HepG2 (cell line): Measurements from ENCODE around the gene CDK11B. TPM values are rescaled to one million over a fixed set of nuclear protein-coding genes. Genes with fewer than 3 reads are reported as not detected.

Source experiments
- ATAC-seq: fragments of 200-7000 bp; cut with Tn5 transposase; 3 replicates; pipeline ENCODE4 v1.9.1; 2020; ENCODE audit warnings: mild to moderate bottlenecking, moderate library complexity
- BruUV-seq: library from RNA; stranded (reverse); fragments of 400-500 nt; replicated peaks from 2 replicates; lab custom pipeline; 2021; lab: Mats Ljungman, UMichigan
- CTCF ChIA-PET: fragments of 300-600 bp; formaldehyde crosslinking; extraction: SDS; loops from one replicate; lab custom pipeline; 2021; ENCODE audit warnings: low total read pairs, inconsistent platforms, low intra/inter-chr PET ratio; lab: Yijun Ruan, JAX
- POLR2A ChIA-PET: fragments of 350-600 bp; sonication (Branson Sonifier 250); formaldehyde crosslinking; loops from one replicate; lab custom pipeline; 2020; ENCODE audit warnings: antibody characterized with exemption, inconsistent platforms; lab: Yijun Ruan, JAX
- DNase-seq: peaks from one replicate; pipeline ENCODE4 v3.0.0-alpha.2; 2015; ENCODE audit warnings: low spot score
- FAIRE-seq: peaks from 3 replicates; lab custom pipeline; 2011; peaks lifted over from hg19 to GRCh38; lab: Jason Lieb, UNC
- H2AFZ ChIP-seq: one replicate; pipeline ENCODE4 v1.6.1; 2011; ENCODE audit warnings: low read length, inconsistent platforms
- H3K27ac ChIP-seq: fragments of 300-600 bp; 3 replicates; pipeline ENCODE4 v1.8.0; 2011; ENCODE audit warnings: mixed run types, mild to moderate bottlenecking, mixed read lengths, low read length, inconsistent platforms; ENCODE audit not compliant: insufficient read depth; ENCODE audit errors: extremely low read length
- H3K27me3 ChIP-seq, 2 experiments: fragments of 200-600 bp in 1 of 2; 2 replicates in 1 of 2; 3 replicates in 1 of 2; pipeline versions ENCODE4 v1.6.0 to v1.8.0; 2011; ENCODE audit warnings: low read length in 2 of 2, mild to moderate bottlenecking in 2 of 2, moderate library complexity in 2 of 2, inconsistent platforms in 1 of 2; ENCODE audit not compliant: insufficient read depth in 2 of 2, control insufficient read depth in 1 of 2
- H3K36me3 ChIP-seq, 2 experiments: fragments of 200-600 bp in 1 of 2; replicated peaks in 1 of 2; 2 replicates in 1 of 2; 3 replicates in 1 of 2; pipeline versions ENCODE4 v1.5.1 to v1.8.0; 2011; ENCODE audit warnings: low read length in 2 of 2, inconsistent platforms in 1 of 2; ENCODE audit not compliant: insufficient read depth in 2 of 2, control insufficient read depth in 1 of 2
- H3K4me1 ChIP-seq: 2 replicates; pipeline ENCODE4 v1.5.1; 2012; ENCODE audit warnings: low read length, inconsistent platforms; ENCODE audit not compliant: insufficient read depth
- H3K4me2 ChIP-seq: 2 replicates; pipeline ENCODE4 v1.6.0; 2011; ENCODE audit warnings: low read depth, low read length, inconsistent platforms
- H3K4me3 ChIP-seq, 3 experiments: fragments of 200-600 bp in 1 of 3; sonication (generic), shearing (Covaris generic) in 1 of 3; replicated peaks in 1 of 3; 2 replicates each; pipeline ENCODE4 v1.5.1; 2011 to 2016; ENCODE audit warnings: low read length in 3 of 3, inconsistent platforms in 2 of 3, low read depth in 2 of 3, mild to moderate bottlenecking in 2 of 3, control low read depth in 1 of 3, mixed read lengths in 1 of 3; ENCODE audit not compliant: insufficient read depth in 1 of 3
- H3K79me2 ChIP-seq: one replicate; pipeline ENCODE4 v1.6.1; 2011; ENCODE audit warnings: low read length, inconsistent platforms; ENCODE audit not compliant: insufficient read depth
- H3K9ac ChIP-seq: 2 replicates; pipeline ENCODE4 v1.6.0; 2011; ENCODE audit warnings: mild to moderate bottlenecking, low read depth, low read length, inconsistent platforms; ENCODE audit not compliant: insufficient read depth
- H3K9me3 ChIP-seq: 2 replicates; pipeline ENCODE4 v1.5.1; 2012; ENCODE audit warnings: mild to moderate bottlenecking, low read length
- H4K20me1 ChIP-seq: 2 replicates; pipeline ENCODE4 v1.6.0; 2011; ENCODE audit warnings: inconsistent platforms, mild to moderate bottlenecking, low read length, moderate library complexity; ENCODE audit not compliant: insufficient read depth
- CAMTA2 ChIP-seq: sonication (generic); formaldehyde crosslinking; IDR thresholded peaks from 2 replicates; pipeline ENCODE4 v1.4.0; 2020; ENCODE audit warnings: mild to moderate bottlenecking, missing genetic modification reagents, borderline replicate concordance
- DRAP1 ChIP-seq: IDR thresholded peaks from 2 replicates; pipeline ENCODE4 v1.6.1; 2016; ENCODE audit warnings: missing genetic modification reagents, missing compliant biosample characterization
- GLI4 ChIP-seq: sonication (generic); formaldehyde crosslinking; IDR thresholded peaks from 2 replicates; pipeline ENCODE4 v1.5.1; 2020; ENCODE audit warnings: missing genetic modification reagents, mild to moderate bottlenecking, moderate library complexity, borderline replicate concordance
- MAF1 ChIP-seq: sonication (generic); formaldehyde crosslinking; IDR thresholded peaks from 2 replicates; pipeline ENCODE4 v1.5.0; 2020; ENCODE audit warnings: missing genetic modification reagents, borderline replicate concordance
- PLSCR1 ChIP-seq: sonication (generic); formaldehyde crosslinking; IDR thresholded peaks from 2 replicates; pipeline ENCODE4 v1.5.0; 2020; ENCODE audit warnings: missing genetic modification reagents, mild to moderate bottlenecking, borderline replicate concordance
- SMC3 ChIP-seq: IDR thresholded peaks from 2 replicates; pipeline ENCODE4 v1.6.1; 2011; ENCODE audit warnings: low read length, improper control_type of control experiment
- ZBTB21 ChIP-seq: sonication (generic); formaldehyde crosslinking; IDR thresholded peaks from 2 replicates; pipeline ENCODE4 v1.4.0; 2020; ENCODE audit warnings: missing genetic modification reagents
- ZNF207 ChIP-seq: fragments of 450-650 bp; IDR thresholded peaks from 2 replicates; pipeline ENCODE4 v1.6.1; 2016; ENCODE audit warnings: antibody characterized with exemption, borderline replicate concordance
- ZNF556 ChIP-seq: sonication (generic); formaldehyde crosslinking; IDR thresholded peaks from 2 replicates; pipeline ENCODE4 v1.4.0; 2020; ENCODE audit warnings: mild to moderate bottlenecking, missing genetic modification reagents, borderline replicate concordance
- WGBS: methylation state at CpG from one replicate; pipeline ENCODE4 v1.1.6; 2017; ENCODE audit warnings: low lambda C conversion rate; 5-methylcytosine and 5-hydroxymethylcytosine counted together
- in situ Hi-C: cut with HindIII; loops from 2 replicates; pipeline ENCODE4 v1.10.0; 2017; ENCODE audit warnings: low pct_unique_long_range_greater_than_20kb; ENCODE audit not compliant: extremely low pct_ligation_motif_present
- intact Hi-C: fragments of 100-400 bp; cut with micrococcal nuclease; formaldehyde crosslinking; loops from one replicate; pipeline ENCODE4 v1.10.0; 2022; ENCODE audit not compliant: unreplicated experiment
- polyA plus RNA-seq, 8 experiments: library from polyadenylated mRNA; depleted of rRNA in 3 of 8; stranded (reverse) in 7 of 8; unstranded in 1 of 8; fragments of >200 nt; fragmentation: Illumina TruSeq in 4 of 8; extraction: Trizol in 4 of 8; gene quantifications; 2 replicates each; pipeline versions ENCODE4 v1.2.1 to v1.2.3, GENCODE V29; 2011 to 2016; ENCODE audit warnings: low read depth in 4 of 8, missing spikeins in 1 of 8, mixed read lengths in 1 of 8; ENCODE audit not compliant: insufficient read depth in 1 of 8
- total RNA-seq, 5 experiments: library from RNA; depleted of rRNA; stranded (reverse); fragments of >200 nt; fragmentation: Illumina TruSeq; extraction: Trizol; gene quantifications; 2 replicates each; pipeline ENCODE4 v1.2.3, GENCODE V29; 2016; ENCODE audit warnings: low read depth in 1 of 5

CDK11B gene
- total and polyA plus RNA-seq, 2 of the 13 experiments (the other 11 are each of a cell fraction or from before 2014, with no cell fraction given): 3.6 to 15.1 TPM

- in situ Hi-C loops: no loop called here
- Histone ChIP-seq H3K79me2 (peaks cover 3% of the 10 kb centered on the region), H3K27me3 (no peaks in the 10 kb centered on the region; a peak in 3 of 5 replicates), H2AFZ (no peak overlapping the region), H3K9me3 (no peaks in the 10 kb centered on the region), H3K4me2 (no peak overlapping the region), H3K4me3 (no peak overlapping the region), H4K20me1 (peaks cover 1% of the 10 kb centered on the region; the same call in 1 of the 2 replicates), H3K9ac (no peak overlapping the region), H3K4me1 (peaks cover 35% of the 10 kb centered on the region), H3K27ac (no peak overlapping the region), H3K36me3 (no peaks in the 10 kb centered on the region)
- intact Hi-C loops: loop anchor here (5.0 kb wide), 1 partner anchor 33 kb away; no protein-coding TSS in a partner anchor
- DNase-seq: no peak
- ChIA-PET CTCF (no interaction called here), POLR2A (no interaction called here)
- ATAC-seq: no peak
- WGBS: 87% methylated on average over 11 of the region's 12 CpGs
- TF ChIP-seq DRAP1 (CRISPR knock-in tag) (no peak), ZNF207 (no peak), PLSCR1 (CRISPR knock-in tag) (no peak), MAF1 (CRISPR knock-in tag) (no peak), ZNF556 (CRISPR knock-in tag) (no peak), SMC3 (no peak), ZBTB21 (CRISPR knock-in tag) (no peak), GLI4 (CRISPR knock-in tag) (no peak), CAMTA2 (CRISPR knock-in tag) (no peak)
- BruUV-seq: no TSS peak
- no peak for FAIRE-seq
Measured at GRCh38 chr1:1609822-1610485, 48.9 kb downstream of the CDK11B start.
